HepG2 (cell line): ENCODE results near the gene CAPN10. TPM values are rescaled to one million over a fixed set of nuclear protein-coding genes. Genes with fewer than 3 reads are reported as not detected.

Source experiments
- ADNP ChIP-seq: sonication (generic); formaldehyde crosslinking; IDR thresholded peaks from 2 replicates; pipeline ENCODE4 v1.4.0; 2020; ENCODE audit warnings: missing genetic modification reagents
- CCDC6 ChIP-seq: sonication (generic); formaldehyde crosslinking; IDR thresholded peaks from 2 replicates; pipeline ENCODE4 v1.8.1; 2022; ENCODE audit warnings: mild to moderate bottlenecking, missing genetic modification reagents, moderate library complexity
- GPBP1L1 ChIP-seq: sonication (generic); formaldehyde crosslinking; IDR thresholded peaks from 2 replicates; pipeline ENCODE4 v1.5.0; 2020; ENCODE audit warnings: mild to moderate bottlenecking, missing genetic modification reagents
- HMGXB4 ChIP-seq, 2 experiments: sonication (generic) in 1 of 2; formaldehyde crosslinking in 1 of 2; IDR thresholded peaks; 2 replicates each; pipeline versions ENCODE4 v1.4.0 to v1.6.1; 2018 to 2020; ENCODE audit warnings: missing genetic modification reagents in 2 of 2, borderline replicate concordance in 1 of 2, low read depth in 1 of 2, mild to moderate bottlenecking in 1 of 2, missing biosample characterization in 1 of 2
- HOMEZ ChIP-seq: IDR thresholded peaks from 2 replicates; pipeline ENCODE4 v1.6.1; 2016; ENCODE audit warnings: low read depth
- PHF20 ChIP-seq: sonication (generic); formaldehyde crosslinking; IDR thresholded peaks from 2 replicates; pipeline ENCODE4 v1.5.0; 2020; ENCODE audit warnings: mild to moderate bottlenecking, missing genetic modification reagents
- RFXANK ChIP-seq: IDR thresholded peaks from 2 replicates; pipeline ENCODE4 v1.6.1; 2016
- SRSF4 ChIP-seq: fragments of 200-400 bp; formaldehyde crosslinking; IDR thresholded peaks from one replicate; pipeline ENCODE4 v1.6.1; 2018; ENCODE audit warnings: mild to moderate bottlenecking, low read depth, low read length, moderate library complexity; ENCODE audit not compliant: poor library complexity, severe bottlenecking
- SUZ12 ChIP-seq: fragments of 150-350 bp; IDR thresholded peaks from 2 replicates; pipeline ENCODE4 v1.6.1; 2014; ENCODE audit warnings: low read depth, low read length
- ZBTB8A ChIP-seq: sonication (generic); formaldehyde crosslinking; IDR thresholded peaks from 2 replicates; pipeline ENCODE4 v1.4.0; 2020; ENCODE audit warnings: mild to moderate bottlenecking, low read depth, missing genetic modification reagents, borderline replicate concordance
- ZNF317 ChIP-seq: sonication (generic); formaldehyde crosslinking; IDR thresholded peaks from 2 replicates; pipeline ENCODE4 v1.5.0; 2020; ENCODE audit warnings: mild to moderate bottlenecking, missing genetic modification reagents
- ZNF460 ChIP-seq: sonication (generic); formaldehyde crosslinking; IDR thresholded peaks from 2 replicates; pipeline ENCODE4 v1.5.1; 2020; ENCODE audit warnings: missing genetic modification reagents, mild to moderate bottlenecking, borderline replicate concordance
- ZNF549 ChIP-seq: sonication (generic); formaldehyde crosslinking; IDR thresholded peaks from 2 replicates; pipeline ENCODE4 v1.5.0; 2020; ENCODE audit warnings: missing genetic modification reagents
- polyA plus RNA-seq, 8 experiments: library from polyadenylated mRNA; depleted of rRNA in 3 of 8; stranded (reverse) in 7 of 8; unstranded in 1 of 8; fragments of >200 nt; fragmentation: Illumina TruSeq in 4 of 8; extraction: Trizol in 4 of 8; gene quantifications; 2 replicates each; pipeline versions ENCODE4 v1.2.1 to v1.2.3, GENCODE V29; 2011 to 2016; ENCODE audit warnings: low read depth in 4 of 8, missing spikeins in 1 of 8, mixed read lengths in 1 of 8; ENCODE audit not compliant: insufficient read depth in 1 of 8
- total RNA-seq, 5 experiments: library from RNA; depleted of rRNA; stranded (reverse); fragments of >200 nt; fragmentation: Illumina TruSeq; extraction: Trizol; gene quantifications; 2 replicates each; pipeline ENCODE4 v1.2.3, GENCODE V29; 2016; ENCODE audit warnings: low read depth in 1 of 5
- TF ChIP-seq, protein P1 (sequence below): IDR thresholded peaks from 2 replicates; pipeline ENCODE4 v1.6.1; 2016; ENCODE audit warnings: mild to moderate bottlenecking, missing biosample characterization, missing genetic modification reagents
- TF ChIP-seq, protein P2 (sequence below), 2 experiments: sonication (generic) in 1 of 2; formaldehyde crosslinking in 1 of 2; IDR thresholded peaks; 2 replicates each; pipeline versions ENCODE4 v1.6.1 to v1.9.0; 2014 to 2022; ENCODE audit warnings: antibody characterized with exemption in 1 of 2, borderline replicate concordance in 1 of 2, inconsistent platforms in 1 of 2, low read depth in 1 of 2, missing genetic modification reagents in 1 of 2

Gene CAPN10
- total and polyA plus RNA-seq, 2 of the 13 experiments (the other 11 are each of a cell fraction or from before 2014, with no cell fraction given): 27.6 to 32.4 TPM

DNA sequence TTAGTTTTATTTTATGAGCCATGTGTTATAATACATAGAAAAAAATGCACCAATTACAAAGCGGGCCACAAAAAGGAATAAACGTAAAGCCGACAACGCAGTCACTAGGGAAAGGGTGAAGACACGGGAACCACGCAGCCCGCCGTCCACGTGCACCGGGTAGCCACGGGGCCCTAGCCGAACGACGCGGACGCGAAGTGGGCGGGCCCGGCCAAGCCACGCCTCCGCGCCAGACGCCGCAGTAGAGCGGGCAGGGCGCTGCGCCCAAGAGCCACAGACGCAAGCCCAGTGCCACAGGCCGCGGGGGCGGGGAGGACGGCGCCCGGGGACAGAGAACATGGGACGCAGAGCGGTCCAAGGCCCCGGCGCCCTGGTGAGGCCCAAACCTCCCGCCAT lies 26.5 kb upstream of the CAPN10 start, which contains the start of gene DUSP28 (continued):
- no peak for TF ChIP-seq ADNP
- TF ChIP-seq ZNF317: no peak
- TF ChIP-seq PHF20 (CRISPR knock-in tag): no peak
- no peak for TF ChIP-seq GPBP1L1
- peak; percentile 70 to 73; a peak in 3 of 4 replicates for TF ChIP-seq HMGXB4 (CRISPR knock-in tag; IDR thresholded peaks at IDR 0.05; ENCODE audit: borderline replicate concordance in 1 of 2, low read depth in 1 of 2)
- TF ChIP-seq, protein P1, sequence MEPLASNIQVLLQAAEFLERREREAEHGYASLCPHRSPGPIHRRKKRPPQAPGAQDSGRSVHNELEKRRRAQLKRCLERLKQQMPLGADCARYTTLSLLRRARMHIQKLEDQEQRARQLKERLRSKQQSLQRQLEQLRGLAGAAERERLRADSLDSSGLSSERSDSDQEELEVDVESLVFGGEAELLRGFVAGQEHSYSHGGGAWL (CRISPR knock-in tag): peak; percentile 96
- TF ChIP-seq SRSF4: no peak
- peak; percentile 82; the same call in 1 of the 2 replicates for TF ChIP-seq RFXANK
- no peak for TF ChIP-seq SUZ12
- TF ChIP-seq, protein P2, sequence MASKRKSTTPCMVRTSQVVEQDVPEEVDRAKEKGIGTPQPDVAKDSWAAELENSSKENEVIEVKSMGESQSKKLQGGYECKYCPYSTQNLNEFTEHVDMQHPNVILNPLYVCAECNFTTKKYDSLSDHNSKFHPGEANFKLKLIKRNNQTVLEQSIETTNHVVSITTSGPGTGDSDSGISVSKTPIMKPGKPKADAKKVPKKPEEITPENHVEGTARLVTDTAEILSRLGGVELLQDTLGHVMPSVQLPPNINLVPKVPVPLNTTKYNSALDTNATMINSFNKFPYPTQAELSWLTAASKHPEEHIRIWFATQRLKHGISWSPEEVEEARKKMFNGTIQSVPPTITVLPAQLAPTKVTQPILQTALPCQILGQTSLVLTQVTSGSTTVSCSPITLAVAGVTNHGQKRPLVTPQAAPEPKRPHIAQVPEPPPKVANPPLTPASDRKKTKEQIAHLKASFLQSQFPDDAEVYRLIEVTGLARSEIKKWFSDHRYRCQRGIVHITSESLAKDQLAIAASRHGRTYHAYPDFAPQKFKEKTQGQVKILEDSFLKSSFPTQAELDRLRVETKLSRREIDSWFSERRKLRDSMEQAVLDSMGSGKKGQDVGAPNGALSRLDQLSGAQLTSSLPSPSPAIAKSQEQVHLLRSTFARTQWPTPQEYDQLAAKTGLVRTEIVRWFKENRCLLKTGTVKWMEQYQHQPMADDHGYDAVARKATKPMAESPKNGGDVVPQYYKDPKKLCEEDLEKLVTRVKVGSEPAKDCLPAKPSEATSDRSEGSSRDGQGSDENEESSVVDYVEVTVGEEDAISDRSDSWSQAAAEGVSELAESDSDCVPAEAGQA (IDR thresholded peaks at IDR 0.05; ENCODE audit: low read depth): peak; percentile 88
- TF ChIP-seq, protein P2 (CRISPR knock-in tag; IDR thresholded peaks at IDR 0.05; ENCODE audit: borderline replicate concordance): no peak
- TF ChIP-seq ZNF549 (CRISPR knock-in tag): no peak
- no peak for TF ChIP-seq ZNF460 (CRISPR knock-in tag)
- TF ChIP-seq CCDC6 (CRISPR knock-in tag): no peak; the same call in 1 of the 2 replicates
- peak; percentile 84 for TF ChIP-seq ZBTB8A (CRISPR knock-in tag)
- peak; percentile 51; the same call in 1 of the 2 replicates for TF ChIP-seq HOMEZ (CRISPR knock-in tag)
